ENCODE measurements around the gene PPP1R15A. TPM values are rescaled to one million over a fixed set of nuclear protein-coding genes. Genes with fewer than 3 reads are reported as not detected.

Gene PPP1R15A
- polyA plus RNA-seq, 1 donor (not counting 4 experiments of a cell fraction or from before 2014, with no cell fraction given) = 36.6 TPM

GRCh38 chr19:48830965-48831364, 41.3 kb upstream of the PPP1R15A start:
- Histone ChIP-seq H3K4me1 (ENCODE audit: control insufficient read depth, extremely low read depth, insufficient read depth, low read length) (peaks cover 2% of the 10 kb centered on the region), H3K9ac (ENCODE audit: control insufficient read depth, extremely low read depth, insufficient read depth, low read length) (no peak overlapping the region), H3K27me3 (ENCODE audit: control insufficient read depth, extremely low read depth, insufficient read depth, low read length) (no peaks in the 10 kb centered on the region), H3K27ac (ENCODE audit: control insufficient read depth, insufficient read depth, low read length) (no peak overlapping the region), H3K4me3 (ENCODE audit: control insufficient read depth in 2 of 3, extremely low read depth in 1 of 3, insufficient read depth in 2 of 3, low read depth in 1 of 3, low read length in 3 of 3) (no peak overlapping the region), H3K9me3 (ENCODE audit: control insufficient read depth, low read depth, low read length) (no peaks in the 10 kb centered on the region), H3K9me1 (ENCODE audit: control insufficient read depth, extremely low read depth, insufficient read depth, low read length) (no peaks in the 10 kb centered on the region), H4K20me1 (ENCODE audit: control insufficient read depth, extremely low read depth, insufficient read depth, low read length) (no peaks in the 10 kb centered on the region), H3K79me2 (ENCODE audit: control insufficient read depth, insufficient read depth, low read length) (no peaks in the 10 kb centered on the region), H2AFZ (ENCODE audit: control insufficient read depth, low read length) (no peak overlapping the region), H3K36me3 (ENCODE audit: control insufficient read depth in 2 of 2, extremely low read depth in 1 of 2, insufficient read depth in 2 of 2, low read length in 2 of 2) (no peaks in the 10 kb centered on the region), H3K4me2 (ENCODE audit: control insufficient read depth, extremely low read depth, insufficient read depth, low read depth, low read length) (no peak overlapping the region)
- DNase-seq (ENCODE audit: low read depth, low spot score) (no peak), FAIRE-seq (no peak)
- TF ChIP-seq EZH2 (IDR thresholded peaks at IDR 0.05; ENCODE audit: low read length) (no peak), CTCF (optimal IDR thresholded peaks at IDR 0.05 in 1 of 3, IDR thresholded peaks at IDR 0.05 in 1 of 3, conservative IDR thresholded peaks at IDR 0.05 in 1 of 3; ENCODE audit: extremely low read depth in 1 of 3, insufficient read depth in 2 of 3, low read length in 3 of 3) (no peak)
- dilution Hi-C loops (cut with MboI; ENCODE audit: extremely low pct_ligation_motif_present, low sequenced_read_pairs) = no loop called here

- Histone ChIP-seq H3K27ac (ENCODE audit: control insufficient read depth, insufficient read depth, low read length) (no peak overlapping the region), H3K9ac (ENCODE audit: control insufficient read depth, extremely low read depth, insufficient read depth, low read length) (no peak overlapping the region), H3K4me2 (ENCODE audit: control insufficient read depth, extremely low read depth, insufficient read depth, low read depth, low read length) (no peak overlapping the region), H4K20me1 (ENCODE audit: control insufficient read depth, extremely low read depth, insufficient read depth, low read length) (no peaks in the 10 kb centered on the region), H3K4me3 (ENCODE audit: control insufficient read depth in 2 of 3, extremely low read depth in 1 of 3, insufficient read depth in 2 of 3, low read depth in 1 of 3, low read length in 3 of 3) (no peak overlapping the region), H3K79me2 (ENCODE audit: control insufficient read depth, insufficient read depth, low read length) (no peaks in the 10 kb centered on the region), H3K9me3 (ENCODE audit: control insufficient read depth, low read depth, low read length) (no peaks in the 10 kb centered on the region), H3K4me1 (ENCODE audit: control insufficient read depth, extremely low read depth, insufficient read depth, low read length) (peaks cover 12% of the 10 kb centered on the region), H3K27me3 (ENCODE audit: control insufficient read depth, extremely low read depth, insufficient read depth, low read length) (no peaks in the 10 kb centered on the region), H3K36me3 (ENCODE audit: control insufficient read depth in 2 of 2, extremely low read depth in 1 of 2, insufficient read depth in 2 of 2, low read length in 2 of 2) (no peaks in the 10 kb centered on the region), H2AFZ (ENCODE audit: control insufficient read depth, low read length) (no peak overlapping the region), H3K9me1 (ENCODE audit: control insufficient read depth, extremely low read depth, insufficient read depth, low read length) (no peaks in the 10 kb centered on the region)
- DNase-seq (ENCODE audit: low read depth, low spot score) (no peak), FAIRE-seq (no peak)
- dilution Hi-C loops (cut with MboI; ENCODE audit: extremely low pct_ligation_motif_present, low sequenced_read_pairs) = no loop called here
- no peak for TF ChIP-seq CTCF (optimal IDR thresholded peaks at IDR 0.05 in 1 of 3, IDR thresholded peaks at IDR 0.05 in 1 of 3, conservative IDR thresholded peaks at IDR 0.05 in 1 of 3; ENCODE audit: extremely low read depth in 1 of 3, insufficient read depth in 2 of 3, low read length in 3 of 3)
- no peak for TF ChIP-seq EZH2 (IDR thresholded peaks at IDR 0.05; ENCODE audit: low read length)
Observed at GRCh38 chr19:48833049-48833448, 39.2 kb upstream of the PPP1R15A start.
